Medulla oblongata (tissue), 1 donor: Measurements from ENCODE around the gene SLAIN2.
"Not testable (repeated sequence)": the region's sequence is repeated elsewhere in the genome, so short reads cannot be mapped to it uniquely, and the experiment has no call there.

Experiments
- DNase-seq: peaks from one replicate; pipeline ENCODE4 v3.0.0-alpha.2; 2015; ENCODE audit errors: extremely low spot score

SLAIN2 gene

GRCh38 chr4:48436318-48436717 is 95.0 kb downstream of the SLAIN2 start:
- DNase-seq: no peak

GRCh38 chr4:48439988-48440387 is 98.7 kb downstream of the SLAIN2 start:
- peak; percentile 68 for DNase-seq

GRCh38 chr4:48440914-48441313 is 99.6 kb downstream of the SLAIN2 start:
- DNase-seq: not testable (repeated sequence)

GRCh38 chr4:48445704-48446103 is 104.4 kb downstream of the SLAIN2 start:
- peak; percentile 26 for DNase-seq

GRCh38 chr4:48446642-48447041 is 105.3 kb downstream of the SLAIN2 start:
- DNase-seq: no peak

- DNase-seq: no peak
These were observed 107.8 kb downstream of the SLAIN2 start for GRCh38 chr4:48449151-48449550.

GRCh38 chr4:48450740-48451139 is 109.4 kb downstream of the SLAIN2 start:
- DNase-seq: no peak

- DNase-seq: not testable (repeated sequence)
These were observed 110.3 kb downstream of the SLAIN2 start for GRCh38 chr4:48451656-48452055.

GRCh38 chr4:48454591-48454990 is 113.3 kb downstream of the SLAIN2 start:
- DNase-seq: no peak

- no peak for DNase-seq
These were observed 119.7 kb downstream of the SLAIN2 start for GRCh38 chr4:48461000-48461399.

- no peak for DNase-seq
These were observed 121.0 kb downstream of the SLAIN2 start for GRCh38 chr4:48462363-48462762.

- DNase-seq: no peak
These were observed 126.1 kb downstream of the SLAIN2 start for GRCh38 chr4:48467442-48467841.

GRCh38 chr4:48467891-48468290 is 126.6 kb downstream of the SLAIN2 start:
- no peak for DNase-seq

GRCh38 chr4:48470137-48470536 is 128.8 kb downstream of the SLAIN2 start:
- DNase-seq: no peak

GRCh38 chr4:48470570-48470969 is 129.2 kb downstream of the SLAIN2 start:
- DNase-seq: peak; percentile 40

GRCh38 chr4:48472794-48473193 is 131.5 kb downstream of the SLAIN2 start:
- DNase-seq: no peak

- no peak for DNase-seq
These were observed 134.4 kb downstream of the SLAIN2 start for GRCh38 chr4:48475770-48476169.
